Caco-2 (cell line): ENCODE results near the gene WWOX. TPM values are rescaled to one million over a fixed set of nuclear protein-coding genes. Genes with fewer than 3 reads are reported as not detected.

Experiments used
- BruUV-seq: library from RNA; stranded (reverse); fragments of 400-500 nt; replicated peaks from 2 replicates; lab custom pipeline; 2021; lab: Mats Ljungman, UMichigan
- CTCF ChIA-PET: fragments of 300-600 bp; sonication (Branson Sonifier 250); formaldehyde crosslinking; loops from one replicate; lab custom pipeline; 2022; ENCODE audit warnings: antibody characterized with exemption; lab: Charles Lee
- POLR2A ChIA-PET: fragments of 300-600 bp; sonication (Branson Sonifier 250); formaldehyde crosslinking; loops from one replicate; lab custom pipeline; 2022; ENCODE audit warnings: antibody characterized with exemption; lab: Charles Lee
- DNase-seq, 2 experiments: peaks; one replicate each; pipeline versions ENCODE4 v3.0.0 to v3.0.0-alpha.2; 2020 to 2022
- H3K27me3 ChIP-seq: replicated peaks from 2 replicates; pipeline ENCODE4 v1.6.0; 2011; ENCODE audit warnings: low read length; ENCODE audit not compliant: control insufficient read depth, insufficient read depth
- H3K36me3 ChIP-seq: 2 replicates; pipeline ENCODE4 v1.5.1; 2011; ENCODE audit warnings: low read length; ENCODE audit not compliant: control insufficient read depth, insufficient read depth
- H3K4me1 ChIP-seq: fragments of 250-450 bp; sonication (Bioruptor Pico); 2 replicates; pipeline ENCODE4 v1.5.1; 2020; ENCODE audit warnings: mild to moderate bottlenecking
- H3K4me3 ChIP-seq: 2 replicates; pipeline ENCODE4 v1.5.1; 2011; ENCODE audit warnings: low read depth, mild to moderate bottlenecking, control low read depth, low read length
- H3K9me3 ChIP-seq: fragments of 250-450 bp; sonication (Bioruptor Pico); 2 replicates; pipeline ENCODE4 v1.5.1; 2020; ENCODE audit warnings: mild to moderate bottlenecking, moderate library complexity
- H3K27ac Mint-ChIP-seq: one replicate; pipeline ENCODE4 v1.8.0; 2022; ENCODE audit warnings: mixed read lengths; ENCODE audit not compliant: unreplicated experiment
- H3K27me3 Mint-ChIP-seq: one replicate; pipeline ENCODE4 v1.8.0; 2022; ENCODE audit warnings: mixed read lengths; ENCODE audit not compliant: insufficient read depth, unreplicated experiment
- H3K36me3 Mint-ChIP-seq: one replicate; pipeline ENCODE4 v1.8.0; 2022; ENCODE audit warnings: mild to moderate bottlenecking, mixed read lengths; ENCODE audit not compliant: insufficient read depth, unreplicated experiment
- H3K4me1 Mint-ChIP-seq: one replicate; pipeline ENCODE4 v1.8.0; 2022; ENCODE audit warnings: low read depth, mixed read lengths; ENCODE audit not compliant: unreplicated experiment
- H3K4me3 Mint-ChIP-seq: one replicate; pipeline ENCODE4 v1.8.0; 2022; ENCODE audit warnings: mild to moderate bottlenecking, moderate library complexity, mixed read lengths; ENCODE audit not compliant: unreplicated experiment
- H3K9me3 Mint-ChIP-seq: one replicate; pipeline ENCODE4 v1.8.0; 2022; ENCODE audit warnings: mixed read lengths; ENCODE audit not compliant: unreplicated experiment
- intact Hi-C: fragments of 100-400 bp; cut with micrococcal nuclease; formaldehyde crosslinking; loops from one replicate; pipeline ENCODE4 v1.10.0; 2022; ENCODE audit not compliant: unreplicated experiment
- total RNA-seq: library from RNA; stranded (reverse); gene quantifications from 2 replicates; pipeline ENCODE4 v1.2.3, GENCODE V29; 2022
- TF ChIP-seq, protein P1 (sequence below), 2 experiments: fragments of 200-600 bp in 1 of 2; IDR thresholded peaks; 1 replicate in 1 of 2; 2 replicates in 1 of 2; pipeline versions ENCODE4 v1.5.1 to v1.8.0; 2011 to 2022; ENCODE audit warnings: antibody characterized with exemption in 1 of 2, control low read depth in 1 of 2, inconsistent platforms in 1 of 2, low read depth in 1 of 2, low read length in 1 of 2, mild to moderate bottlenecking in 1 of 2, moderate library complexity in 1 of 2; ENCODE audit not compliant: insufficient read depth in 1 of 2, severe bottlenecking in 1 of 2, unreplicated experiment in 1 of 2

The WWOX gene
- total RNA-seq, 1 experiment from 2014 or later: 45.0 TPM

DNA sequence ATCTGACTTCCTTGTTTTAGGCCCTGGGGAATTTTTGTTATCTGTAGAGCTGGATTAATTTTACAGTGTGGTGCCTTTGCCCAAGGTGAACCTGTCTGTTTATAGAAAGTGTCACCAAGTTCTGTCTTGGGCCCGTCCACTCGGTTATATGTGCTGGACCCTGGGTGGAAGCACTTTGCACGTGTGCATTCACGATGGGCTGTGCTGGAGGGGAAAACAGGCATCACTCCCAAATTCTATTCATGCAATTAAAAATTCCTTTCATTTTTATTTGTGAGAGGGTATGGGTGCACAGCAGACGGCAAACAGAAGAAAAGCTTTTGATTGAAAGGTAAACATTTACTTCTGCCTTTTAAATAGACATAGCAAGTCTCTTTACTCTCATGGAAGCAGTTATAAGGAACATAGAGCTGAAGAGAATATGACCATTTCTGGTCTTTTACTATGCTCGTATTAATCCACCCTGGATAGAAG is 101.2 kb downstream of the WWOX start:
- no peaks in the 10 kb centered on the region for H3K27me3 Mint-ChIP-seq
- intact Hi-C loops: loop anchor here (1.0 to 2.0 kb wide), 5 partner anchors 12 to 66 kb away; no protein-coding TSS in a partner anchor
- H3K4me3 ChIP-seq: no peak overlapping the region
- peaks cover 14% of the 10 kb centered on the region for H3K36me3 Mint-ChIP-seq
- H3K9me3 Mint-ChIP-seq: peaks cover 12% of the 10 kb centered on the region
- peak; percentile 44 to 51 for DNase-seq
- H3K4me1 ChIP-seq: peaks cover 40% of the 10 kb centered on the region
- no peaks in the 10 kb centered on the region for H3K27me3 ChIP-seq
- peak overlapping the region; percentile 55 for H3K4me3 Mint-ChIP-seq
- ChIA-PET POLR2A (interaction anchor here (1.8 kb wide), 1 partner anchor 11 kb away, joined by 7 read pairs; no protein-coding TSS in a partner anchor), CTCF (interaction anchor here (1.1 kb wide), 1 partner anchor 11 kb away, joined by 5 read pairs; no protein-coding TSS in a partner anchor)
- no TSS peak for BruUV-seq
- no peaks in the 10 kb centered on the region for H3K36me3 ChIP-seq
- no peaks in the 10 kb centered on the region for H3K9me3 ChIP-seq
- H3K4me1 Mint-ChIP-seq: peaks cover 47% of the 10 kb centered on the region
- peak overlapping the region; percentile 97 for H3K27ac Mint-ChIP-seq
- TF ChIP-seq, protein P1, sequence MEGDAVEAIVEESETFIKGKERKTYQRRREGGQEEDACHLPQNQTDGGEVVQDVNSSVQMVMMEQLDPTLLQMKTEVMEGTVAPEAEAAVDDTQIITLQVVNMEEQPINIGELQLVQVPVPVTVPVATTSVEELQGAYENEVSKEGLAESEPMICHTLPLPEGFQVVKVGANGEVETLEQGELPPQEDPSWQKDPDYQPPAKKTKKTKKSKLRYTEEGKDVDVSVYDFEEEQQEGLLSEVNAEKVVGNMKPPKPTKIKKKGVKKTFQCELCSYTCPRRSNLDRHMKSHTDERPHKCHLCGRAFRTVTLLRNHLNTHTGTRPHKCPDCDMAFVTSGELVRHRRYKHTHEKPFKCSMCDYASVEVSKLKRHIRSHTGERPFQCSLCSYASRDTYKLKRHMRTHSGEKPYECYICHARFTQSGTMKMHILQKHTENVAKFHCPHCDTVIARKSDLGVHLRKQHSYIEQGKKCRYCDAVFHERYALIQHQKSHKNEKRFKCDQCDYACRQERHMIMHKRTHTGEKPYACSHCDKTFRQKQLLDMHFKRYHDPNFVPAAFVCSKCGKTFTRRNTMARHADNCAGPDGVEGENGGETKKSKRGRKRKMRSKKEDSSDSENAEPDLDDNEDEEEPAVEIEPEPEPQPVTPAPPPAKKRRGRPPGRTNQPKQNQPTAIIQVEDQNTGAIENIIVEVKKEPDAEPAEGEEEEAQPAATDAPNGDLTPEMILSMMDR (IDR thresholded peaks at IDR 0.05; ENCODE audit: insufficient read depth in 1 of 2, low read depth in 1 of 2, low read length in 1 of 2, severe bottlenecking in 1 of 2, unreplicated experiment in 1 of 2): no peak

DNA sequence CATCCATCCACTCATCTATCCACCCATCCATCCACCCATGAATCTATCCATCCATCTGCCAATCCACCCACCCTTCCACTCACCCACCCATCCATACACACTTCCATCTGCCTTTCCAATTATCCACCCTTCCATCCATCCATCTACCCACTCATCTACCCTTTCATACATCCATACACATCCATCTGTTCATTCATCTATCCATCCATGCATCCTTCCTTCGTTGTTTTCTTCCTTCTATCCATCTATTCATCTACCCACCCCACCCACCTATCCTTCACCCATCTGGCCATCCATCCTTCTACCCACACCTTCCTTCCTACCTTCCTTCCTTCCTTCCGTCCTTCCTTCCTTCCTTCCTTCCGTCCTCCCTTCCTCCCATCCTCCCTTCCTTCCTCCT is 106.1 kb downstream of the WWOX start:
- Histone ChIP-seq H3K9me3 (0 out of 2 replicates have a peak, but pooled peaks cover 3% of the 10 kb centered on the region), H3K36me3 (no peaks in the 10 kb centered on the region), H3K4me3 (no peak overlapping the region), H3K27me3 (no peaks in the 10 kb centered on the region), H3K4me1 (peaks cover 29% of the 10 kb centered on the region)
- CTCF ChIA-PET: no interaction called here
- H3K27me3 Mint-ChIP-seq: no peaks in the 10 kb centered on the region
- POLR2A ChIA-PET: no interaction called here
- BruUV-seq: no TSS peak
- H3K36me3 Mint-ChIP-seq: no peaks in the 10 kb centered on the region
- no peak overlapping the region for H3K4me3 Mint-ChIP-seq
- peaks cover 37% of the 10 kb centered on the region for H3K4me1 Mint-ChIP-seq
- H3K9me3 Mint-ChIP-seq: peaks cover 18% of the 10 kb centered on the region
- DNase-seq: no peak
- no peak overlapping the region for H3K27ac Mint-ChIP-seq
- TF ChIP-seq, protein P1 (IDR thresholded peaks at IDR 0.05; ENCODE audit: insufficient read depth in 1 of 2, low read depth in 1 of 2, low read length in 1 of 2, severe bottlenecking in 1 of 2, unreplicated experiment in 1 of 2): no peak
- intact Hi-C loops: no loop called here

DNA sequence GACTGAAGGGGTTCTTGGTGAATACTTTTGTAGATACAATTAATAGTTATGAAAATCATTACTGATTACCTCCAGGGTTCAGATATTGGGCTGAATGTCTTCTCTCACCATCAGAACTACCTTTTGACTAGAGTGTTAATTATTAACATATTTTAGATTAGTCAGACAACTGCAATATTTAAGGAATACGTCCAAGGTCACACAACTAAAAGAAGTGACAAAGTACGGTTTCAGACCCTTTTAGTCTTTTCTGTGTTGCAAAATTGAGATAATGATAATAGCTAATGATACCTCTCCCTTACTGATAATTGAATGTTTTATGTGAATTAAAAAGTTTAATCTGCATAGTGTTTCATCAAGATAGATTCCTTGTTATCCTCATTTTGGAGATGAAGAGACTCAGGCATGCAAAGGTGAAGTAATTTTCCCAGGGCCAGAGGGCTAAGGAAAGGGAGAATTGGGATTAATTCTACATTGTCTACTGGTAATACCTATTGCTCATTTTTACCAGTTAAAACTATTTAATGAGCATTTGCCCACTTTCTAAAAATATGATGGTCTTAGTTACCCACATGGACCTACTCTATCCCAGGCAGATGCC is 107.3 kb downstream of the WWOX start:
- TF ChIP-seq, protein P1 (IDR thresholded peaks at IDR 0.05; ENCODE audit: insufficient read depth in 1 of 2, low read depth in 1 of 2, low read length in 1 of 2, severe bottlenecking in 1 of 2, unreplicated experiment in 1 of 2): no peak
- Mint-ChIP-seq H3K27me3 (no peaks in the 10 kb centered on the region), H3K27ac (no peak overlapping the region), H3K4me3 (no peak overlapping the region), H3K36me3 (peaks cover 6% of the 10 kb centered on the region), H3K4me1 (peaks cover 39% of the 10 kb centered on the region), H3K9me3 (peaks cover 18% of the 10 kb centered on the region)
- no peaks in the 10 kb centered on the region for H3K36me3 ChIP-seq
- no TSS peak for BruUV-seq
- POLR2A ChIA-PET: no interaction called here
- peaks cover 31% of the 10 kb centered on the region for H3K4me1 ChIP-seq
- 0 out of 2 replicates have a peak, but pooled peaks cover 3% of the 10 kb centered on the region for H3K9me3 ChIP-seq
- no peak for DNase-seq
- intact Hi-C loops: no loop called here
- H3K27me3 ChIP-seq: no peaks in the 10 kb centered on the region
- H3K4me3 ChIP-seq: no peak overlapping the region
- CTCF ChIA-PET: no interaction called here
